GM12874 (cell line): ENCODE data around the gene LRP6.

ENCODE experiments used
- TF ChIP-seq, protein P1 (sequence below): IDR thresholded peaks from 2 replicates; pipeline ENCODE4 v1.5.1; 2011; ENCODE audit warnings: low read depth, mild to moderate bottlenecking, control low read depth, low read length, moderate library complexity; ENCODE audit not compliant: insufficient read depth

Gene LRP6

DNA sequence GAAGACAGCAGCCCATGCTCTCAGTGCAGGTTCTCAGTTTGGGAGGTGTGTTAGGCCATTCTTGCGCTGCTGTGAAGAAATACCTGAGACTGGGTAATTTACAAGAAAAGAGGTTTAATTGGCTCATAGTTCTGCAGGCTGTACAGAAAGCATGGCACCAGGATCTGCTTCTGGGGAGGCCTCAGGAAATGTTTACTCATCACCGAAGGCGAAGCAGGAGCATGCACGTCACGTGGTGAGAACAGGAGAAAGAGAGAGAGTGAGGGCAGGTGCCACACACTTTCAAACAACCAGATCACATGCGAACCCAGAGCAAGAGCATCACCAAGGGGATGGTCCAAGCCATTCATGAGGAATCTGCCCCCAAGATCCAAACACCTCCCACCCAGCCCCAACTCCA lies 9.0 kb upstream of the LRP6 start:
- TF ChIP-seq, protein P1, sequence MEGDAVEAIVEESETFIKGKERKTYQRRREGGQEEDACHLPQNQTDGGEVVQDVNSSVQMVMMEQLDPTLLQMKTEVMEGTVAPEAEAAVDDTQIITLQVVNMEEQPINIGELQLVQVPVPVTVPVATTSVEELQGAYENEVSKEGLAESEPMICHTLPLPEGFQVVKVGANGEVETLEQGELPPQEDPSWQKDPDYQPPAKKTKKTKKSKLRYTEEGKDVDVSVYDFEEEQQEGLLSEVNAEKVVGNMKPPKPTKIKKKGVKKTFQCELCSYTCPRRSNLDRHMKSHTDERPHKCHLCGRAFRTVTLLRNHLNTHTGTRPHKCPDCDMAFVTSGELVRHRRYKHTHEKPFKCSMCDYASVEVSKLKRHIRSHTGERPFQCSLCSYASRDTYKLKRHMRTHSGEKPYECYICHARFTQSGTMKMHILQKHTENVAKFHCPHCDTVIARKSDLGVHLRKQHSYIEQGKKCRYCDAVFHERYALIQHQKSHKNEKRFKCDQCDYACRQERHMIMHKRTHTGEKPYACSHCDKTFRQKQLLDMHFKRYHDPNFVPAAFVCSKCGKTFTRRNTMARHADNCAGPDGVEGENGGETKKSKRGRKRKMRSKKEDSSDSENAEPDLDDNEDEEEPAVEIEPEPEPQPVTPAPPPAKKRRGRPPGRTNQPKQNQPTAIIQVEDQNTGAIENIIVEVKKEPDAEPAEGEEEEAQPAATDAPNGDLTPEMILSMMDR = no peak

DNA sequence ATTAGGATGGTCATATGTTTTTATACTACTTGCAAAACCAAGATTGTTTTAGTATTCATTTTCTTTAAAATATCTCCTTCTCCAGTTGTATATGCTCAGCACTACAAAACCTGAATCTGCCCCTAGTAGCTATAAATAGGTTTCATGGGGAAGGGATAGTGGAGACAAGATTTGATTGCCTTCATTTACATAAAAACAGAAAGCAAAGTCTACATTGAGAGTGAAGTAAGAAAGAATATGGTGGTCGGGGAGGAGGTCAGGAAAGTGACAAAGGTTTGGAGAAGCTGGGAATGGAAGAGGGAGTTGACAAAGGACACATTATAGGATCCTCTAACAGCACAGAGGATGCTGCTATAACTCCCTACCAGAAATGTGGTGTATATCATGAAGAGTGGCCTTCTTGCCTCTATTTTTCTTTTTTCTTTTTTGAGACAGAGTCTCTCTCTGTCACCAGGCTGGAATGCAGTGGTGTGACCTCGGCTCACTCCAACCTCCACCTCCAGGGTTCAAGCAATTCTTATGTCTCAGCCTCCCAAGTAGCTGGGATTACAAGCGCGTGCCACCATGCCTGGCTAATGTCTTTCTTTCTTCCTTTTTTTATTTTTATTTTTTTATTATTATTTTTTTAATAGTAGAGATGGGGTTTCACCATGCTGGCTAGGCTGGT lies 6.6 kb upstream of the LRP6 start:
- TF ChIP-seq, protein P1 = no peak

DNA sequence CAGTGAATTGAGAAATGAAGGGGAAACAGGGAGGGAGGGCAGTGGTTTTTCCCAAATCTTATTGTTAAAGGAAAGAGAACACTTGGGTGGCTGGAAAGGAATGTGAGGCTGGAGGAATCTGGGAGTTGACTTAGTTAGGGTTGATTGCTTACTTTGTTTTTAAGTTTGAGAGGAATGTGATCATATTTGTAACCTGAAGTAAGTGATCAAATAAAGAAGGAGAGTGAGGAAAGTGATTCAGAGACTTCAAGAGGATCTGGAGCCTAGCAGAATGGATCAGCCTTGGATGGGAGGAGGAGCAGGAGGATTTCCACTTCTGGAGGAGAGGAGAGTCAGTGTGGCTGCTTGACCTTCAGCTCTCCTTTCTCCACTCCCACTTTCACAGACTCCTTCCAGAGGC lies 6.0 kb upstream of the LRP6 start:
- TF ChIP-seq, protein P1 = no peak

DNA sequence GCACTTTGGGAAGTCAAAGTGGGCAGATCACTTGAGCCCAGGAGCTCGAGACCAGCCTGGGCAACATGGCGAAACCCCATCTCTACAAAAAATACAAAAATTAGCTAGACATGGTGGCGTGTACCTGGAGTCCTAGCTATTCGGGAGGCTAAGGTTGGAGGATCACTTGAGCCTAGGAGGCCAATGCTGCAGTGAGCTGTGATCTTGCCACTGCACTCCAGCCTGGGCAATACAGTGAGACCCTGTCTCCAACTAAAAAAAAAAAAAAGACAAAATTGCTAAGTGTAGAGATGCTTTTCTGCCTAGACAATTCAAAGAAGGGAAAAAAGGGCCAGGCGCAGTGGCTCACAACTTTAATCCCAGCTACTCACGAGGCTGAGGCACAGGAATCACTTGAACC lies 3.4 kb upstream of the LRP6 start:
- TF ChIP-seq, protein P1 = no peak

DNA sequence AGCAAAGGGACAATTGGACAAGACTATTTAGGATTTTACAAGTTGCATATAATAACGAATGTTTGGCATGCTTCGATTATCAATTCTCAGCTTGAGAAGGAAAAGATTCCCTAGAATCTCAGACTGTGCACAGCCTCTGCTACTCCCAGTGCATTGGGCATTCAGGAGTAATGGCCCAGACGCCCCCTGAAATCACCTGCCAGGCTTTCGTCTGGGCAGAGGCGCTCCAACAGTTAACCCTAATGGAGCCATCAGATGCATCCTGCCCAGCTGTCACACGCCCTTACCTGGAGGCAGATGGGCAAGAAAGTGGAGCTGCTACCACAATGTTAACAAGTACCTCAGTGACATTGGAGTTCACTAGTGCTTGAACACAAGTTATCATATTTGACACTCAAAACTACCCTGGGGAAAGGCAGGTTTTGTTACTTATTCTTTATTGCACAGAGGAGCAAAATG lies 927 bp upstream of the LRP6 start:
- TF ChIP-seq, protein P1 = no peak

DNA sequence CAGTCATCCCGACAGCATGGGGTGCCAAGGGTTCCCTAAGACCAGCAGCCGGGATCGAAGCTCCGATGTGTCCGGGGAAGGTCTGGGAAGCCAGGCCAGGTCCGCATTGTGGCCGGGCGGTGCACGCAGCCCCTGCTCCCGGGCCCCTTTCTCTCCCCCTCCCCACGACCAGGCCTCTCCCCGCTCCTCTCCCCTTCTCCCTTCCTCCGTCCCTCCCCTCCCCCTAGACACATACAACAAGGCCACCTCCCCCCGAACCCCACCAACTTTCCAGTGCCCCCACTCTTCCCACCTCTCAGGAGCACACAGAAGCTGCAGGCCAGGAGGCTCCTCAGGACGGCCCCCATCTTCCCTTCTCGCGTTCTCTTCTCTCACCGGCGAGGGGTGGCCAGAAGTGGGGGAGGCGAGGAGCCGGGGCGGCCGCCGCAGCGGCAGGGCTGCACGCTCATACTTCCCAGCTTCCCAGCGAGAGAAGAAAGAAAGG lies 413 bp downstream of the LRP6 start:
- TF ChIP-seq, protein P1 = no peak

DNA sequence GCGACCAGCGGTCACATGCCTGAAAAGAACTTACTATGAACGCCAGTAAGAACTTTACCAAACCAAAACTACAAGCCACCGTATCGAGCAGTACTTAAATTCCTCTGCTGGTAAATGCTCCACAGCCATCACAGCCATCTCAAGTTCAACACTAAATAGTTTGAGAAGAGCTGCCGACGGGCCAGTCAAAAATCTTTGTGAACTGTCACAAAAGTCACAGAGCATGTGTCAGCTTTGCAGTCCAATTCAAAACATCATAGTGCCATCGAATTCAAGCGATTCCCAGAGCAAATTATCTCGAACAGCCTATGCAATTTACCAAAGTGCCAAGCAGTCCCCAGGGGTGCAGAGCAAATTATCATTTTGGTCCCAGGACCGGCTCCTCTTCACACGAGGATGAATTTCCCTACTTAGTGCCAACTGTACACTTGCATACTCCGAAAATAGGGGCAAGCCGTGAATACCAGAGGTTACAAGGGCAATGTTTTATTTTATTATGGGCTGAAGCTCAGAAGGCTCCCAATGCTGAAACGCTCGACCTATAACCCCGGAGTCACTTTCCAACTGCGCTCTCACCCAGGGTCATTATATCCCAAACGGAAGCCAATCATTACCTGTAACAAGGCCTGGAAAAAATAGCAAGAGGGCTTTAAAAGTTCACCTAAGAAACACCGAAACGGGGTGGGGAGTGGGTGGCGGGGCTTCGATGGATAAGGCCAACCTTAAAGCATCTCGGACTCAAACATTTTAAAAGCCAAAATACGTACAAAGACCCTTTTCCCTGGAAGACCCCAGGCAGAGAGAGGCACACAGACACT lies 1.1 kb downstream of the LRP6 start:
- TF ChIP-seq, protein P1 = no peak
